ENCODE data around the gene FGF1. TPM values are rescaled to one million over a fixed set of nuclear protein-coding genes. Genes with fewer than 3 reads are reported as not detected.

The FGF1 gene
- total RNA-seq, 3 donors from 2014 or later (not counting 1 experiment from before 2014, with no cell fraction given) = not detected

DNA sequence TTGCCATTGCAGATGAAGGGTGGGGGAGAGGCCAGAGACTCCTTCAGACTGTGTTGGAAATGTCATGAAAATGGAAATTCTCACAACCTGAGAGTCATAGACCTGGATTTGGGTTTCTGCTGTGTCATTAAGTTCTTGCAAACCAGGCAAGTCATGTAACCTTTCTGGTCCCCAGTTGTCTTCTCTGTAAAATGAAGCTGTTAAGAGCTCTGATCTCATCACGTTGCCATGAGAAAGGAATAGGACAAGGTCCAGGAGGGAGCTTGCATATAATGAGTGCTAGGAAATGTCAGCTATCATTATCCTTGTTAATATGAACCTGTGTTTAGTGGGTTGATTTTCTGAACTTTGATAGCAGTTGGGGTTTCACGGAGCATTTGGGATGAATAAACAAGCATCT lies 59.1 kb downstream of the FGF1 start:
- Mint-ChIP-seq H3K4me3 (no peak overlapping the region), H3K36me3 (no peaks in the 10 kb centered on the region), H3K4me1 (no peaks in the 10 kb centered on the region), H3K27ac (no peak overlapping the region), H3K27me3 (ENCODE audit: low read depth in 2 of 2) (peaks cover 5 to 37% of the 10 kb centered on the region in 2 donors), H3K9me3 (no peaks in the 10 kb centered on the region)
- TF ChIP-seq, protein P1, sequence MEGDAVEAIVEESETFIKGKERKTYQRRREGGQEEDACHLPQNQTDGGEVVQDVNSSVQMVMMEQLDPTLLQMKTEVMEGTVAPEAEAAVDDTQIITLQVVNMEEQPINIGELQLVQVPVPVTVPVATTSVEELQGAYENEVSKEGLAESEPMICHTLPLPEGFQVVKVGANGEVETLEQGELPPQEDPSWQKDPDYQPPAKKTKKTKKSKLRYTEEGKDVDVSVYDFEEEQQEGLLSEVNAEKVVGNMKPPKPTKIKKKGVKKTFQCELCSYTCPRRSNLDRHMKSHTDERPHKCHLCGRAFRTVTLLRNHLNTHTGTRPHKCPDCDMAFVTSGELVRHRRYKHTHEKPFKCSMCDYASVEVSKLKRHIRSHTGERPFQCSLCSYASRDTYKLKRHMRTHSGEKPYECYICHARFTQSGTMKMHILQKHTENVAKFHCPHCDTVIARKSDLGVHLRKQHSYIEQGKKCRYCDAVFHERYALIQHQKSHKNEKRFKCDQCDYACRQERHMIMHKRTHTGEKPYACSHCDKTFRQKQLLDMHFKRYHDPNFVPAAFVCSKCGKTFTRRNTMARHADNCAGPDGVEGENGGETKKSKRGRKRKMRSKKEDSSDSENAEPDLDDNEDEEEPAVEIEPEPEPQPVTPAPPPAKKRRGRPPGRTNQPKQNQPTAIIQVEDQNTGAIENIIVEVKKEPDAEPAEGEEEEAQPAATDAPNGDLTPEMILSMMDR (IDR thresholded peaks at IDR 0.05) = no peak
- Histone ChIP-seq H3K27ac (ENCODE audit: low read length) (no peak overlapping the region), H3K36me3 (ENCODE audit: control insufficient read depth, insufficient read depth, low read length) (no peaks in the 10 kb centered on the region), H3K4me1 (ENCODE audit: control insufficient read depth, insufficient read depth, low read length) (no peaks in the 10 kb centered on the region), H3K27me3 (ENCODE audit: control insufficient read depth, insufficient read depth, low read length) (no peaks in the 10 kb centered on the region), H3K4me3 (ENCODE audit: low read length) (no peak overlapping the region), H3K9me3 (ENCODE audit: control insufficient read depth, insufficient read depth, low read length) (no peaks in the 10 kb centered on the region)
- ATAC-seq (no peak), DNase-seq (no peak)
- WGBS (ENCODE audit: insufficient coverage) = 75% methylated on average over 1 of the region's 2 CpGs
- intact Hi-C loops (cut with micrococcal nuclease) = no loop called here

DNA sequence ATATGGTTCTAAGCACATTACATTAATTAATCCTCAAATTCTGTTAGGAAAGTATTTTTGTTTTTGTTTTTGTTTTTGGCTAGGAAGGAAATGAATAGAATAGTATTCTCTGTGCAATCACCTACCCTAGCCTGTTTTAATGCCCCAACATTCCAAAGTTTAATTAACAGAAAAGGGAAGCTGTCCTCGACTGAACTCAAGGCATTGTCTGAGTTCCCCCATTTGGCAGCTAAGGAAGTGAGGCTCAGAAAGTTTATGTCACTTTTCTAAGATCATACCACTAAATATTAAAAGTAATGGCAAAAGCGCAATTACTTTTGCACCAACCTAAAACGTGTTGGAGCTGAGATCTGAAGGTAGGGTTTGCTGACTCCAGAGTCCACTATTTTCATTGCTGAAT lies 59.8 kb downstream of the FGF1 start:
- intact Hi-C loops (cut with micrococcal nuclease) = no loop called here
- Histone ChIP-seq H3K27me3 (ENCODE audit: control insufficient read depth, insufficient read depth, low read length) (no peaks in the 10 kb centered on the region), H3K27ac (ENCODE audit: low read length) (no peak overlapping the region), H3K9me3 (ENCODE audit: control insufficient read depth, insufficient read depth, low read length) (no peaks in the 10 kb centered on the region), H3K36me3 (ENCODE audit: control insufficient read depth, insufficient read depth, low read length) (no peaks in the 10 kb centered on the region), H3K4me1 (ENCODE audit: control insufficient read depth, insufficient read depth, low read length) (no peaks in the 10 kb centered on the region), H3K4me3 (ENCODE audit: low read length) (no peak overlapping the region)
- no peak for DNase-seq
- no peaks in the 10 kb centered on the region for H3K9me3 Mint-ChIP-seq
- H3K4me3 Mint-ChIP-seq = no peak overlapping the region
- no peaks in the 10 kb centered on the region for H3K4me1 Mint-ChIP-seq
- TF ChIP-seq, protein P1 (IDR thresholded peaks at IDR 0.05) = no peak
- WGBS (ENCODE audit: insufficient coverage) = 0% methylated on average over 1 of the region's 3 CpGs
- no peak overlapping the region for H3K27ac Mint-ChIP-seq
- no peak for ATAC-seq
- peaks cover 7 to 41% of the 10 kb centered on the region in 2 donors for H3K27me3 Mint-ChIP-seq (ENCODE audit: low read depth in 2 of 2)
- H3K36me3 Mint-ChIP-seq = no peaks in the 10 kb centered on the region

DNA sequence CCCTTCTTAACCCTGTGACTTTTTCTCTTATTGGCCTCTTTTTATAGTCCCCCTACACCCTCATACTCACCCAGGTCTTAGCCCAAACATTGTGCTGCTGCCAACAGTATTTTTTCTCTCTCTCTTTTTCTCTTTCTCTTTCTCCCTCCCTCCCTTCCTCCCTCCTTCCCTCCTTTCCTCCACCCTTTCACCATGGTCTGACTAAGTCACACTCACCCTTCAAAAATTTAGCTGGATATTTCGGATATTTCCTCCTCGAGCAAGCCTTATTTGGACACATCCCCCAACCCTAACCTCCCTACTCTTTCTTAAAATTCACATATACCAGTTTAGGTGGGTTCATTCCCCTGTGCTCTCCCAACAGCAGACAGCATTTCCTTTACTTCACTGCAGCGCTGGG lies 64.7 kb downstream of the FGF1 start:
- Mint-ChIP-seq H3K4me1 (no peaks in the 10 kb centered on the region), H3K36me3 (no peaks in the 10 kb centered on the region), H3K27me3 (ENCODE audit: low read depth in 2 of 2) (peaks cover 7 to 26% of the 10 kb centered on the region in 2 donors), H3K4me3 (no peak overlapping the region), H3K9me3 (no peaks in the 10 kb centered on the region), H3K27ac (no peak overlapping the region)
- Histone ChIP-seq H3K4me1 (ENCODE audit: control insufficient read depth, insufficient read depth, low read length) (no peaks in the 10 kb centered on the region), H3K9me3 (ENCODE audit: control insufficient read depth, insufficient read depth, low read length) (no peaks in the 10 kb centered on the region), H3K36me3 (ENCODE audit: control insufficient read depth, insufficient read depth, low read length) (no peaks in the 10 kb centered on the region), H3K27me3 (ENCODE audit: control insufficient read depth, insufficient read depth, low read length) (no peaks in the 10 kb centered on the region), H3K4me3 (ENCODE audit: low read length) (no peak overlapping the region), H3K27ac (ENCODE audit: low read length) (no peak overlapping the region)
- TF ChIP-seq, protein P1 (IDR thresholded peaks at IDR 0.05) = no peak
- intact Hi-C loops (cut with micrococcal nuclease) = no loop called here
- WGBS (ENCODE audit: insufficient coverage) = 91% methylated on average over 3 of the region's 3 CpGs
- DNase-seq = no peak
- ATAC-seq = no peak

DNA sequence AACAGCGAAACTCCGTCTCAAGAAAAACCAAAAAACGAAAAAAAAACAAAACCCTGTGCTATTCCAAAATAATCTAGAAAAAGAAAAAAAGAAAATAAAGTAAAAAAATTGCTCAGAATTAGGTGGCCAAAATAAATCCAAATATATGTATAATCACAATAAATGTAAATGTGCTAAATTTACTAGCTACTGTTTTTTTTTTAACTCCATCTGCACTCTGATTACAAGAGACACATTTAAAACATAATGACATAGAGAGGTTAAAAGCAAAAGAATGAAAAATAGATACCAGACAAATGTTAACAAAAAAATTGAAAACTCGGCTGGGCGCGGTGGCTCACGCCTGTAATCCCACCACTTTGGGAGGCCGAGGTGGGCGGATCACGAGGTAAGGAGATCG lies 66.1 kb downstream of the FGF1 start:
- H3K27ac ChIP-seq (ENCODE audit: low read length) = no peak overlapping the region
- peaks cover 3 to 23% of the 10 kb centered on the region in 2 donors for H3K27me3 Mint-ChIP-seq (ENCODE audit: low read depth in 2 of 2)
- ATAC-seq (no peak), DNase-seq (no peak)
- no peak overlapping the region for H3K4me3 Mint-ChIP-seq
- H3K27ac Mint-ChIP-seq = no peak overlapping the region
- H3K4me1 Mint-ChIP-seq = no peaks in the 10 kb centered on the region
- no peak overlapping the region for H3K4me3 ChIP-seq (ENCODE audit: low read length)
- no peaks in the 10 kb centered on the region for H3K4me1 ChIP-seq (ENCODE audit: control insufficient read depth, insufficient read depth, low read length)
- H3K9me3 ChIP-seq (ENCODE audit: control insufficient read depth, insufficient read depth, low read length) = no peaks in the 10 kb centered on the region
- H3K9me3 Mint-ChIP-seq = no peaks in the 10 kb centered on the region
- 86% methylated on average over 5 of the region's 11 CpGs for WGBS (ENCODE audit: insufficient coverage)
- intact Hi-C loops (cut with micrococcal nuclease) = no loop called here
- H3K36me3 ChIP-seq (ENCODE audit: control insufficient read depth, insufficient read depth, low read length) = no peaks in the 10 kb centered on the region
- H3K27me3 ChIP-seq (ENCODE audit: control insufficient read depth, insufficient read depth, low read length) = no peaks in the 10 kb centered on the region
- H3K36me3 Mint-ChIP-seq = no peaks in the 10 kb centered on the region
- TF ChIP-seq, protein P1 (IDR thresholded peaks at IDR 0.05) = no peak
